OCI-M1 (cell line): ENCODE data around the gene ROR1.
"Not testable (repeated sequence)": the region's sequence is repeated elsewhere in the genome, so short reads cannot be mapped to it uniquely, and the experiment has no call there.

Source experiments
- DNase-seq: peaks from one replicate; lab custom pipeline; 2025; lab: John Stamatoyannopoulos, UW

The ROR1 gene

DNA sequence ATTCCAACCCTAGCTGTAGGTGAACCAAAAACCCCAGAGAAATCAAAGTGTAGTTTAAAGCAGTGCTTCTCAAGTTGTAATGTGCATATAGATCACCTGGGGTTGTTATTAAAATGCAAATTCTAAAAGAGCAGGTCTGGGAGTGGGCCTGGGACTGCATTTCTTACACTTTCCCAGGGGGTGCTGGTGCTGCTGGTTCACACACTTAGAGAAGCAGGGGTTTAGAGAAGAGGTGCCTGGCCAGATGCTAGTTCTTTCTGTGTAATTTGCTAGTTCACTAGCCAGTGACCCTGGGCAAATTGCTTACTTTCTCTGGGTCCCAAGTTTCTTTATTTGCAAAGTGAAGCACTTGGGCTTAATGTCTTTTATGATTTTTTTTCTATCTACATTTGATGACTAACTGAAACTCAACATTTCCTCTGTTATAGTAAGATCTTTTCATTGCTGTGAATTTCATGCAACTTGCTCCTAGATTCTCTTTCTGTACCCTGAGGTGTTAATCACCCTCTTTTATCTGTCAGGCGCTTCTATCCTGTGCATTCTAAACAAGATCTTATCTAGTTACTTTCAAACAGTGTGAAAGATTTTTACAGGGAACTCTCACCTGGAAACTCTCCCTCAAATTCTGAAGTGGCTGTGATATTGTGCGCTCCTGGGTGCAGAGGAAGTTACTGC is 287.8 kb downstream of the ROR1 start:
- no peak for DNase-seq

- DNase-seq: no peak
Observed at GRCh38 chr1:64062529-64062928, 288.7 kb downstream of the ROR1 start.

DNA sequence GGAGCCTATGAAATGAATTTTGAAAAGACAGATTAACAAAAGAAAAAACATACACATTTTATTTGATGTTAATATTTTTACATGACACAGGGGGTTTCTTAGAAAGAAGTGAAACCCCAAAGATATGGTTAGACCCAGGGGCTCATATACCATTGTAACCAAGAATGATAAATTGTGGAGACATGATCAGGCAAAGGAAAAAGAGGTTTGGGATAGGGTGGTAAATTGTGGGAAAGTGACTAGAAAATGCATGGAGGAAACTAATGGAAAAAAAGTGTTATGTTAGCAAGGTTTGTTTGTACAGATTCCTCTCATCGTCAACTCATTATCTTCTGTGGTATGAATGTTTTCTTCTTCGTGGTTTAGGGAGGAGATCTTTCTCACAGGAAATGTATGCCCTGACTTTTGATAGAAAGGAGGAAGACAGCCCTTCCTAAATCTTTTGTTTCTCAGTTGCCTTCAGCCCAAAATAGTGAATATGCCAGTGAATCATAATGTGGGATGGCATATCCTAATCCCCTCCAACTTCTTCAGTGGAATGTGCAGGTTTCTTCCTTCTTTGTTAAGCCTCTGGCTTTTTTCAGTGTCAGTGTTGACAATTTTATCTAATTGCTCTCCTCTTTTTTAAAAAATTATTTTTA is 289.2 kb downstream of the ROR1 start:
- DNase-seq: no peak

GRCh38 chr1:64065571-64065970 is 291.8 kb downstream of the ROR1 start:
- no peak for DNase-seq

DNA sequence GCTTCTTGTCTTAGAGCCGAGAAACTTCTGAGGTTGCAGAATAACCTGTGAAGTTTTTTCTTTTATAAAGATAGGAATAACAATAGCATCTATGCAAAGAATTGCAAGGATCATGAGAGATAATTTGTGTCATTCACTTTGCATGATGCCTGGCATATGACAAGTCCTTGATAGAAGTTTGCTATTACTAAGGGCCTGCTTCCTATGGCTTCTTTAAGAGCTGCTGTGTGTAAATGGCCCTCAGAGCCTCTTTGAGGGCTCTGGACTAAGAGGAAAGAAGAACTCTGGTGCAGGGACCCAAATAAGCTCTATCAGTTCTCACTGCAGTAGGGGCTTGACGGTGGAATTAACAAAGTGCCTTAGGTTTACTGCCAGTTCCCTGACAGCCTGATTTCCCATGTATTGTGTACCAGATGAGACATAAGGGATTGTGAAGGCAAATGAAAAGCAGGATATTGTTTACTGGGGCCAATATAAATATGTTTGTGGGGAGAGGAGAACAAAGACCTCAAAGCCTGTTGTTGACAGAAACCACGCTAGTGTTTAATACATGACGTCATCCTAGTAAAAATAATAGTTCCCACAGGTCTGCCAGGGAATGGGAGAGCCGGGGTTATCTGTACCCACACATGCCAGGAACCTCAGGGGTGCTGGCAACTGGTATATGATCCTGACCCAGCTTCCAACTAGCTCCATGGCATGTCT is 298.4 kb downstream of the ROR1 start:
- DNase-seq: no peak

GRCh38 chr1:64073705-64074104 is 299.9 kb downstream of the ROR1 start:
- no peak for DNase-seq

DNA sequence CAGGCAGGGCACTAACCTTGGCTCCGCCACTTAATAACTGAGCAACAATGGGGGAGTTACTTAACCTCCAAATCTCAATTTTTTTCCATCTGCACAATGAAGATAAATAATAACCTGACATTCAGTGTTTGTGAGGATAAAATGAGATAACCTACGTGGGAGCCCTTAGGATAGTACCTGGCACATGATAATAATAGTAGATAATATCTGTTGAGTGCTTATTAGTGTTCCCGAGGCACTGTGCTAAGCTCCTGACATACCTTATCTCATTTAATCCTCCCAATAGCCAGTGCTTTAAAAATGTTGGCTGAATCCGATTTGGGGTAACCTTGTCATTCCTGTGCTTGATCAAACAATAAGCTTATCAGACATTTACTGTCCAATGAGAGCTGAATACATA is 300.9 kb downstream of the ROR1 start:
- DNase-seq: no peak

DNA sequence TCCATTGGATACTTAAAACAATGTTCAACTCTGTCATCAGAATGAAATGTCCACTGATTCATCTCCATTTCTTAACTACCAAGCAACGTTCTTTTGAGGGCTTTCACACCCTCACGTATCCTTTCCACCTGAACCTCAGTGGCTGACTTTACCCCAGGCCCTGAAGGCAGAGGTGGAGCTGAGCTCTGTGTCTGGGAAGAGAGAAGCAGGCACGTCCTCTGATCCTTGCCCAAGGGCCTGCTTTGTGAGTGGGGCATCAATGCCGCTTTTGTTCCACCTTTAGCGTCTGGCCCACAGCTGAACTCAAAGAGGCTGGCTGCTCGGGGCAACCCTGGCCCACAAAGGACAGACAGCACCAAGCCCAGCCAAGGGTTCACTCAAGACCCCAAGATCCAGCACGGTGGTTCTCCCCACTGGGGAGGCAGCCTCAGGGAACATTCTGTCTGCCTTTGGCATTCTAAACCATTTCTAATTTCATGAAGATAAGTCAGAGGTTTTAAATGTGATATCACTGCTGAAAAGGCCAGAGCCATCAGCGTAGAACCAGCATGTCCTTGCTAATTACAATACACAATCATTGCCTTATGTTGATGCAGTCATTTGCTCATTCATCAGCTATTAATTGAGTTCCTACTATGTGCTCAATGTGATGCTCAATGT is 303.6 kb downstream of the ROR1 start:
- DNase-seq: no peak

GRCh38 chr1:64080941-64081562 is 307.2 kb downstream of the ROR1 start:
- no peak for DNase-seq

DNA sequence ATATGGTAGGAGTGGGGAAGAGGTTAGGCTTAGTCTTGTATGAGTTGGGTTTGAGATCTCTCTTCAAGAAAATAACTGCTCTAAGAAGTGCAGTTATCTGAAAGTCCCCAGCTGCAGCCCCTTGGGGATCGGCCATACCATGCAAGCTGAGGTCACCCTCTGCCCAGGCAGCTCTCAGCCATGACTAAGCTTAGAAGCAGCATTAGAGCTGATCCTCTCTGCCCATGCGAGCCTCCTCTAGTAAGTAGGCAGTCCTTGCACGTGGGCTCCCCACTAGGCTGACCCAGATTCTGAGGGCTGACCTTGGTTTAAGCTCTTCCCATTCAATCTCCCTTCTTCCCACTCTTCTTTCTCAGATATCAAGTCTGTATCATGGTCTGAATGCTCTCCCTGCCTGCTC is 308.6 kb downstream of the ROR1 start:
- DNase-seq: no peak

DNA sequence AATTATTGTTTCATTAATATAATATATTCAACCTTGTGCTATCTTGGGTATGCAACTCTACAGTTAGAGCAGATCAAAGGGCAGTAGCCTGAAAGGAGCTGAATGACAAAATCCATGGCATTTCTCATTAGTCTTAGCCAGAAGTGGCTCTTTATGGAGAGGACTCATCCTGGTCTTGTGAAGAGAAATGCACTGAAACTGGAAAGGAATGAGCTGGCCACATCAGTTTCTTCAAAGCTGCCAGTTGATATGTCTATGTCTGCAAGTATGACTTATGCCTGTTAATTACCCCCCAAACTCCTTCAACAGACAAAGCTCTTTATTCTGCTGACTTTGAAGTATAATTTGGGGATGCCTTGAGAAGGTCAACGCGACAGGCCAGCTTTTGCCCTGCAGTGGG is 310.6 kb downstream of the ROR1 start:
- DNase-seq: no peak

GRCh38 chr1:64087768-64088167 is 314.0 kb downstream of the ROR1 start:
- no peak for DNase-seq

GRCh38 chr1:64090436-64090835 is 316.6 kb downstream of the ROR1 start:
- DNase-seq: no peak

- no peak for DNase-seq
Observed at GRCh38 chr1:64092851-64093371, 319.1 kb downstream of the ROR1 start.

GRCh38 chr1:64093941-64094340 is 320.1 kb downstream of the ROR1 start:
- DNase-seq: no peak

GRCh38 chr1:64095832-64096231 is 322.0 kb downstream of the ROR1 start:
- DNase-seq: no peak

GRCh38 chr1:64097859-64098258 is 324.0 kb downstream of the ROR1 start:
- no peak for DNase-seq

DNA sequence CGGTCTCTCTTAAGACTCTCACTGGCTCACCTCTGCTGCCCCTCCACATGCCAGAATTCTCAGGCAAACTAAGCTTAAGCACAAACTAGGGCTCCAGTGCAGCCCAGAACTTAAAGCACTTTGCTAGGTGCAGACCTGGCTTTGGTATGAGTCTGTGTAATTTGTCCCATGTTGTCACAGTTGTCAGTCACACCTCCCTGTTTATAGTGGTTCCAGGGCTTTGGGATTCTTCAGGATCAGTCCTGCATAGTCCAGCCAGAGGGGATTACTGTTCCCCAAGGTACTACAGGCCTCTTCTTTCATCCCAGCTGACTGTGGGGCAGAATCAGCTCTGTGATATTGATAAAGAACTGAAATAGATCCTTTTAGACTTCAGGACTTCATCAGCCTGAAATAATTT is 324.6 kb downstream of the ROR1 start:
- no peak for DNase-seq

DNA sequence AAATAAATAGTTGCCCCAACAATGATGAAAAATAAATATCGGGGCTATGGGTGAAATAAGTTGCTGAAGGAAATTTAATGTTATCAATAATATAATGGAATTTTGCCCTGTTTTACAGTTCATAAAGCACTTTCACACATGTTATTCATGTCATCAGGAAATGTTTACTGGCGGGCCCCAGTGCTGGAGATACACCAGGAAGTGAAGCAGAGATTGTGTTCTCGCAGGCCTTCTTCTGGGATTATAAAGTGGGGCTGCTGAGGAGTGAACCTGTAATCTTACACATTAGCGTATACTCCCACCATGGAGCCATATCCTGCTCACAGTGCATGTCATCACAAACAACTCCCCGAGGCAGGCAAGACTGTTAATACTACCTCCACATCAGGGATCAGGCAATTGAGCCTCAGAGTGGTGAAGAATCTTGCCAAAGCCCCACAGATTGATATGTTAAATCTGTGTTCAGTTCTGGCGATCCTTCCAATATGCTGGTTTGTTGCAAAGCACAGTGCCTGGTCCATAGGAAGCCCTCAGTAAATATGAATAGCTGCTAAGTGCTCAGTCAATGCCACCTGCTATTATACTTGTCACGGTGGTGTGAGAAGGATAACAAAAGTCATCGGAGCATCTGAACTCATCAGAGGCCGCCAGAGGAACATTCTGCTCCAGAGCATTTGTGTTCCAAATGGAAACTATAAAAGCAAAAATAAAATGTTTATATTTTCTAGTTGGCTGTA is 325.2 kb downstream of the ROR1 start:
- no peak for DNase-seq

DNA sequence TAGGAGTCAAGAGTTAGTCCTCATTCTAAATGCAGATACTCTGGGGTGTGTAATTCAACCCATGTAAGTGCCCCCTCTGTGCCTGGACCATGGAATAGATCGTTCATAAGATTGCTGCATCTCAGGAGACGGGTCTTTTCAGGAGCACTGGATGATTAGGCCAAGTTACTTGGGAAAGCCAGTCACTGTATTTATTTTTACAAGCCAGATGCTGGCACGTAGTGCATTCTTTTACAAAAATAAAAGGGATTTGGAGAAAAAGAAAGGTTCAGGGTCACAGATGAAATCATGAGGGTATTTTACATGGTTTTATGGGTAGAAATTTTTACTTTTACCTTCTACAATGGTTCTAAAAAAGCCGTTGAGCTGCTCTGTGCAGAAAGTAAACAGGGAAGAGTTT is 327.0 kb downstream of the ROR1 start:
- DNase-seq: no peak

- not testable (repeated sequence) for DNase-seq
Observed at GRCh38 chr1:64104585-64104984, 330.8 kb downstream of the ROR1 start.
